ENCODE data around the gene DAAM1.
A peak's percentile ranks its signal among the peaks of the same experiment; 100 is the strongest.

DAAM1 gene

GRCh38 chr14:59187802-59188460 lies 536 bp upstream of the DAAM1 start:
- no peak for DNase-seq (ENCODE audit: low spot score)

DNA sequence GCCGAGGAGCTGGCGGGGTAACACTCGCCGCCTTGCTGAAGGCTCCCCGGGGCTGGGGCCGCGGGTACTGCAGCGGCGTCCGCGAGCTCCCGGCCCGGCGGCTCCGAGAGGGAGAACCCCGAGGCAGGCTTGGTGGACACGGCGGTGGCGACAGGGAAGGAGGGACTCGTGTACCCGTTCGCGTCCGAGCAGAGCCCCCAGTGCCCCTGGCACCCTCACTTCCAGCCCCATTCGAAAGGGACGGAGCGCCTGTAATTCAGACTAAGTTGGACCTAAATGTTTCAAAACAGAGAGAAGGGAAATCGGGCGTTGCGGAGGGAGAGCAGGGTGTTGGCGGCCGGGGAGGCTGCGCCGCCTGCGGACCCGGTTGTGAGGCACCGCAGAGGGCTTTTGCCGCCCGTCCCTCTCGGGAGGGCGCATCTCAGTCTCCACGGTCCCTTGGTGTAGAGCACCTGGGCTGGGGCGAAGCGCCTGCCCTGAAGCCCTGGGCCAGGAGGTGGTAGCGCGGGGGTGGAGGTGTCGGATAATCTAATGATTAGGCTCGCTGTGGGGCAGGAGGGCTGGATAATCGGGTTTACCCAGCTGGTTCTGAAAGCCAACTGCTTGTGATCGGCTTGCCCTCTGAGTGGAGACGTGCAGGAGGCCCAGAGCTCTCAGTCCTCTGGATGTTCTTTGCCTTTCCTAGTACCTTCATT lies 771 bp downstream of the DAAM1 start:
- peak; percentile 6 for DNase-seq (ENCODE audit: low spot score)

GRCh38 chr14:59189786-59190368 lies 1.4 kb downstream of the DAAM1 start:
- peak; percentile 68 for DNase-seq (ENCODE audit: low spot score)

GRCh38 chr14:59190372-59190771 lies 1.9 kb downstream of the DAAM1 start:
- DNase-seq (ENCODE audit: low spot score) = peak; percentile 31

DNA sequence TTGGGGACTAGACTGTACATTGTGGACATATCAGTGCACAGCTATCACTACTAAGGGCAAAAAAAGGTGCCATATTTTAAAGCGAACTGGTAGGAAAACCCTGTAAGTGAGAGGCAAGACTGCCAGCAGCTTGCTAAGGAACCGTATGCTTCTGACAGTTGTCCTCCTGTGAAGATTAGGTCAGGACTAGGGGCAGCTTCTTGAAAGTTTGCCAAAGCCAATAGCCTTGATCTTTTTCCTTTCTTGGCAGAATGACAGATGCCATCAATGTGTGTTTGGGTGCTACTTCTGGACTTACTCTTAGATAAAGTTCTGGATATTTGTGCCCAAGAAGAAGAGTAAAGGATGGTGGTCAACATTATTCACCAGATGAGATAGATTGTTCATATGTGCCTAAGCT lies 7.4 kb downstream of the DAAM1 start:
- no peak for DNase-seq (ENCODE audit: low spot score)

DNA sequence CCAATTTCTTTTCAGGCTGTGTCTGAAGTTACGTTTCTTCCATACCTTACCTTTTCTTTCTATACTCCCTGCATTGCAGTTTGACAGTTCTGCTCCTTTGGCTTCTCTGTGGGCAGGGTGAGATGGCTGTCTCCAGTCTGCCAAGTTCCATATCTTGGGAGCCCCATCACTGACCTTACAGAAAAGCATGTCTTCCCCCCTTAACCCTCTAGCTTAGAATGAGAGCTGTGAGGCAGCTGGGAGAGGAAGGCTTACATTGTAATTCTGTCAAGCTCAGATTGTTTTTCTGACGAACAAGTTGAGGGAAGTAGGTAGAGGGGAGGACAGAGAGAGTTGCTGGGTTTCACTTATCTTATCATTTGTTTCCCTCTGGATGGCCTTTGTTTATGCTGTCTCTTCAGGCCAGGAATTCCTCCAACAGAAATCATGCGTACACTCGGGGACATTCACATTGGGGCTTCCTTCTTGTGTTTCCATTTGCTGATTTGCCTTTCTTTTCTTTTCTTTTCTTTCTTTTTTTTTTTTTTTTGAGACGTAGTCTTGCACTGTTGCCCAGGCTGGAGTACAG lies 9.3 kb downstream of the DAAM1 start:
- DNase-seq (ENCODE audit: low spot score) = no peak

DNA sequence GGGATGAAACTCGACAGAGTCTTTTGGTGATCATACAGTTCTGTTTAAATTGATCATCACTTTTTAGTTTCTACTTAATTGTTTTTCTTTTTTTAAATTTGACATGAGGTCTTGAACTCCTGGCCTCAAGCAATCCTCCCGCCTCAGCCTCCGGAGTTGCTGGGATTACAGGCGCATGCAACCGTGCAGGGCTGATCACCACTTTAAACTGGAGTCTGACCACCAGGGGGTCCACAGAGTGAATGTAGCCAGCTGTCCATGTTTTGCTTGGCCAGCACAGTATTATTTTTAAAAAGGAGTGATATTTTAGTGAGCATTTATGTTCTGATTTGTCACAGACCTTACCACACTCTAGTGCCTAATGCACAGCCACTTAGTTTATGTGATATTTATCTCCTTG lies 10.7 kb downstream of the DAAM1 start:
- DNase-seq (ENCODE audit: low spot score) = no peak

DNA sequence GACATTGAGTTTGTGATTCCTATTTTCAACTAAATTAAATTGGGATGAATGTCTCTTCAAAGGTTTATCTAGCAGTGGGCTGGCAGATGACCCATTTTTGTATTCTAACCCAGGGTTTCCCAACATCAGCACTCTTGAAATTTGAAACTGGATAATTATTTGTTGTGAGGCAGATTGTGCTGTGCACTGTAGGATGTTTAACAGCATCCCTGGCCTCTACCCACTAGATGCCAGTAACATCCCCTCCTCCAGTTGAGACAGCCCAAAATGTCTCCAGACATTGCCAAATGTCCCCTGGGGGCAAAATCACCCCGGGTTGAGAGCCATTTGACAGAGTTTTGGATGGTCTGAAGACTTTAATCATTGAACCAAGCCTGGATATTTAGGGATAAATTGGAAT lies 11.1 kb downstream of the DAAM1 start:
- no peak for DNase-seq (ENCODE audit: low spot score)

GRCh38 chr14:59200195-59200594 lies 11.7 kb downstream of the DAAM1 start:
- no peak for DNase-seq (ENCODE audit: low spot score)

DNA sequence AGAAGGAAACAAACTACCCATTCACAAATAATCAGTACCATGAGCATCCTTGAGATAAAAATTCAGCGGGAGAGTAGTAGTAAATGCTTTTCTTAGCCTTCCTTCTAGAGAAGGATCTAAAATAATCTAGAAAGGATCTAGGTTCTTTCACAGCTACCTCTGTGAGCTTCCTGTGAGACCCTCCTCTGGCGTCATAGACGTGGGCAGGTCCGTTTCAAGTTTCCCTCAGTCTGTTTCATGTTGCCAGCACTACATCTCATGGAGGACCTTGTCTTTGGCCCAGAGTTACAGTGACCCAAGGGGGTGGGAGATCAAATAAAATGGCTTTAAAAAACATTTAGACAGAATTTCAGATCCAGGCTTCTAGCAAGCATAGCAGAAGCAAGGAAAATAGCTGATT lies 13.6 kb downstream of the DAAM1 start:
- DNase-seq (ENCODE audit: low spot score) = no peak

DNA sequence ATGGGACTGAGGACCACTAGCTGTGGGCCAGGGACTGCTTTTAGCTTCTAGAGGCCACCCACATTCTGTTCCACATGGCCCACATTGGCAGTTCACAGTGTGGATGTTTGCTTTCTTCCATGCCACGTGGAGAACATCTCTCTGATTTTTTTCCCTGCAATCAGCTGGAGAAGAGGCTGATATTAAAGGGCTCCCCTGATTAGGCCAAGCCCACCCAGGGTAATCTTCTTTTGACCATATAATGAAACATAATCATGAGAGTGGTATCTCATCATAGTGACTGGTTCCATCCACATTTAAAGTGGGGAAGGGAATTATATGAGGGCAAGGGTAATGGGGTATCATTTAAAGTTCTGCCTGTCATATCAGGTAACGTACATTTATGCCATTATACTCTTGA lies 15.8 kb downstream of the DAAM1 start:
- DNase-seq (ENCODE audit: low spot score) = no peak

DNA sequence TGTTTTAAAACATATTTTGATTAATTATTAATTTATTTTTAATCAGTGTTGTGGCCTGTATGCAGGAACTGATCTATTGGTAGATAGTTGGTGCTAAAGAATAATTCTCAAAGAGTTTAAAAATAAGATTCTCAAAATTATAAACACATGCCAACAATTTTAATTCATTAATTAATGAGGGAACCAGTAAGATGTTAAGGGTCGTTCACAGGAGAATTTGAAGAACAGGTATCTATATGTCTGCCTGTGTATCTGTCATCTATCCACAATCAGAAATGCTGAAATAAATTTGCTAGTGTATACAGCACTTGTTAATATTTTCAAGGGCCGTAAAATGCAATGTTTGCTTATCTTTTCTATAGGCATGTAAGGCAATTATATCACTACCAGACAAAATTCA lies 18.4 kb downstream of the DAAM1 start:
- no peak for DNase-seq (ENCODE audit: low spot score)

DNA sequence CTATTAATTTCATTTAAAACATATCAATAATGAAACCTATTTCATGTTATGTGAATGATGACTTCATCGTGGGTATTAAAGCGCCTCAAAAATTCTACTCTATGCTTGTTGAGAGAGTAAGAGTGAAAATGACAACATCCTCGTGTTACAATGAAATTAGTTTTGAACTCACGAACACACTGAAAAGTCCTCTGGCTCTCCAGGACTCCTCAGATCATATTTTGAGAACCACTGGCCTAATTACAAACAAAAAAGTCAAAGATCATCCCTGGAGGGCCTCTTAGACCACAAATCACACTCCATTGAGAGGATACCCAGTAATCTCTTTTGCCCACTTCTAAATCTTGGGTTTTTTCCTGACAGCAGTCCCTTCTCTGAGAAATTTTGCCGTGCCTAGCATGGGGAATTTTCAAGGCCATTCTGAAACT lies 19.1 kb downstream of the DAAM1 start:
- no peak for DNase-seq (ENCODE audit: low spot score)

- no peak for DNase-seq (ENCODE audit: low spot score)
These were observed 19.9 kb downstream of the DAAM1 start for GRCh38 chr14:59208224-59208814.

- DNase-seq (ENCODE audit: low spot score) = no peak
These were observed 20.5 kb downstream of the DAAM1 start for GRCh38 chr14:59208954-59209353.

DNA sequence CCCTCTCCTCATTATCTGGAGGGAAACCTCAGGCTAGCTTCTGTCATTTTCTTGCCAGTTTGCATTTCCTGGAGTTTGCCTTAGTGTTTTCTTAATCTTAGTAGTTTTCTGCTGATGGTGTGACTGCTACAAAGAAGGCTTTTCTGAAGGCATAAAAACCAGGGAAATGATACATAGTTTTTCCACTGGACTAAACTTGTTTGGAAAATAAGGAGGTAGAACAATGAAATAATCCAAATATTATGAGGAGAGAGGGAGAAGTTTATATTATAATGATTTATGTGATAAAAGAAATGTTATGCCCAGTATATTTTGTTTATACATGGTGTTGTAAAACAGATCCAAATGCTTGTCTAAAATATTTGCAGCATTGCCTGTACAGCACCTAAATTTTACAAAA lies 22.2 kb downstream of the DAAM1 start:
- DNase-seq (ENCODE audit: low spot score) = no peak

GRCh38 chr14:59213368-59214315 lies 25.2 kb downstream of the DAAM1 start:
- no peak for DNase-seq (ENCODE audit: low spot score)

GRCh38 chr14:59214702-59215302 lies 26.3 kb downstream of the DAAM1 start:
- DNase-seq (ENCODE audit: low spot score) = peak; percentile 5

- peak; percentile 94 for DNase-seq (ENCODE audit: low spot score)
These were observed 26.9 kb downstream of the DAAM1 start for GRCh38 chr14:59215322-59215721.

- no peak for DNase-seq (ENCODE audit: low spot score)
These were observed 27.3 kb downstream of the DAAM1 start for GRCh38 chr14:59215757-59216156.

- DNase-seq (ENCODE audit: low spot score) = no peak
These were observed 28.5 kb downstream of the DAAM1 start for GRCh38 chr14:59217011-59217410.

All from pons (tissue), 1 donor.